ENCODE data around the gene ATP6V1D. TPM values are rescaled to one million over a fixed set of nuclear protein-coding genes. Genes with fewer than 3 reads are reported as not detected.
"Not testable (repeated sequence)": the region's sequence is repeated elsewhere in the genome, so short reads cannot be mapped to it uniquely, and the experiment has no call there.

Gene ATP6V1D
- polyA plus RNA-seq (2013) = 72.4 and 72.8 TPM in 2 replicates

- peak within 1 kb of the TSS; percentile 75 for H4K8ac ChIP-seq (ENCODE audit: low read depth, low read length)
- H3K9me3 ChIP-seq (ENCODE audit: insufficient read depth, low read depth, low read length) = no peaks in the 10 kb centered on the region
- peak within 1 kb of the TSS; percentile 63 for H3K23ac ChIP-seq (ENCODE audit: low read length)
- H3K4me3 ChIP-seq (ENCODE audit: low read depth, low read length) = peak within 1 kb of the TSS; percentile 92
- peak within 1 kb of the TSS; percentile 67 for H3K14ac ChIP-seq (ENCODE audit: low read length)
- peak within 1 kb of the TSS; percentile 40 for H4K91ac ChIP-seq (ENCODE audit: low read depth, low read length)
- peak within 1 kb of the TSS; percentile 70 for H2BK5ac ChIP-seq (ENCODE audit: low read depth, low read length, poor library complexity)
- H3K27ac ChIP-seq (ENCODE audit: low read depth, low read length) = peak within 1 kb of the TSS; percentile 85
- WGBS (ENCODE audit: extremely low coverage, insufficient coverage, insufficient read length) = no CpG with 5 or more reads among the region's 47 CpGs
- H3K4me2 ChIP-seq (ENCODE audit: low read length) = peak within 1 kb of the TSS; percentile 99
- H2BK120ac ChIP-seq (ENCODE audit: insufficient read depth, low read length, poor library complexity) = peak within 1 kb of the TSS; percentile 48
- H4K12ac ChIP-seq (ENCODE audit: low read depth, low read length) = peak within 1 kb of the TSS; percentile 23
- peak within 1 kb of the TSS; percentile 85 for H3K4ac ChIP-seq (ENCODE audit: low read depth, low read length)
- H2BK12ac ChIP-seq (ENCODE audit: low read length) = no peak within 1 kb of the TSS
- peak within 1 kb of the TSS; percentile 68 for H2AFZ ChIP-seq (ENCODE audit: insufficient read depth, low read length, poor library complexity)
- peak within 1 kb of the TSS; percentile 93 for H3K9ac ChIP-seq (ENCODE audit: low read length)
- H3K4me1 ChIP-seq (ENCODE audit: control insufficient read depth in 1 of 2, insufficient read depth in 2 of 2, low read length in 2 of 2) = peaks cover 0 to 6% of the 10 kb centered on the region in 2 experiments
- H2AK5ac ChIP-seq (ENCODE audit: low read length) = peak within 1 kb of the TSS; percentile 19
- no peaks in the 10 kb centered on the region for H3K36me3 ChIP-seq (ENCODE audit: control insufficient read depth in 1 of 2, insufficient read depth in 2 of 2, low read length in 2 of 2)
- DNase-seq = peak; percentile 99 to 100
- H3K79me1 ChIP-seq (ENCODE audit: low read length) = peaks cover 10% of the 10 kb centered on the region
- peak within 1 kb of the TSS; percentile 21 for H3K18ac ChIP-seq (ENCODE audit: low read length)
- H3K79me2 ChIP-seq (ENCODE audit: control insufficient read depth, insufficient read depth, low read length, poor library complexity) = peaks cover 14% of the 10 kb centered on the region
- no peaks in the 10 kb centered on the region for H3K27me3 ChIP-seq (ENCODE audit: insufficient read depth, low read length)
Measured at GRCh38 chr14:67359775-67360469, at the start of gene ATP6V1D, which contains the start of gene EIF2S1. Gene ATP6V1D (minus strand): TSS chr14:67359804. CDS start chr14:67359698, 106 bp downstream. Gene EIF2S1 (plus strand): TSS chr14:67360328. CDS start chr14:67364768, 4,440 bp downstream.

GRCh38 chr14:67408122-67408801, 48.7 kb upstream of the ATP6V1D start:
- not testable (repeated sequence) for H3K27me3 ChIP-seq (ENCODE audit: insufficient read depth, low read length); DNase-seq; H3K79me2 ChIP-seq (ENCODE audit: control insufficient read depth, insufficient read depth, low read length, poor library complexity); H3K36me3 ChIP-seq (ENCODE audit: control insufficient read depth in 1 of 2, insufficient read depth in 2 of 2, low read length in 2 of 2); H3K4me3 ChIP-seq (ENCODE audit: low read depth, low read length); H4K8ac ChIP-seq (ENCODE audit: low read depth, low read length); H3K9me3 ChIP-seq (ENCODE audit: insufficient read depth, low read depth, low read length); H3K79me1 ChIP-seq (ENCODE audit: low read length); H2AK5ac ChIP-seq (ENCODE audit: low read length); H3K9ac ChIP-seq (ENCODE audit: low read length); H2AFZ ChIP-seq (ENCODE audit: insufficient read depth, low read length, poor library complexity); H2BK120ac ChIP-seq (ENCODE audit: insufficient read depth, low read length, poor library complexity); H3K14ac ChIP-seq (ENCODE audit: low read length); H4K12ac ChIP-seq (ENCODE audit: low read depth, low read length); H3K23ac ChIP-seq (ENCODE audit: low read length); H2BK5ac ChIP-seq (ENCODE audit: low read depth, low read length, poor library complexity); H2BK12ac ChIP-seq (ENCODE audit: low read length); H3K4ac ChIP-seq (ENCODE audit: low read depth, low read length); H3K27ac ChIP-seq (ENCODE audit: low read depth, low read length); H3K18ac ChIP-seq (ENCODE audit: low read length); H3K4me2 ChIP-seq (ENCODE audit: low read length); H4K91ac ChIP-seq (ENCODE audit: low read depth, low read length)
- WGBS (ENCODE audit: extremely low coverage, insufficient coverage, insufficient read length) = 100% methylated on average over 1 of the region's 7 CpGs
- peaks cover 11 to 18% of the 10 kb centered on the region in 2 experiments for H3K4me1 ChIP-seq (ENCODE audit: control insufficient read depth in 1 of 2, insufficient read depth in 2 of 2, low read length in 2 of 2)

- no peak overlapping the region for H2AK5ac ChIP-seq (ENCODE audit: low read length)
- H3K9me3 ChIP-seq (ENCODE audit: insufficient read depth, low read depth, low read length) = no peaks in the 10 kb centered on the region
- no peak overlapping the region for H3K4ac ChIP-seq (ENCODE audit: low read depth, low read length)
- no peak overlapping the region for H3K4me3 ChIP-seq (ENCODE audit: low read depth, low read length)
- H3K79me2 ChIP-seq (ENCODE audit: control insufficient read depth, insufficient read depth, low read length, poor library complexity) = no peaks in the 10 kb centered on the region
- no peak overlapping the region for H4K8ac ChIP-seq (ENCODE audit: low read depth, low read length)
- no peak overlapping the region for H2BK5ac ChIP-seq (ENCODE audit: low read depth, low read length, poor library complexity)
- H3K4me1 ChIP-seq (ENCODE audit: control insufficient read depth in 1 of 2, insufficient read depth in 2 of 2, low read length in 2 of 2) = peaks cover 0 to 6% of the 10 kb centered on the region in 2 experiments
- H2BK12ac ChIP-seq (ENCODE audit: low read length) = no peak overlapping the region
- no peak overlapping the region for H3K23ac ChIP-seq (ENCODE audit: low read length)
- H2BK120ac ChIP-seq (ENCODE audit: insufficient read depth, low read length, poor library complexity) = no peak overlapping the region
- no peaks in the 10 kb centered on the region for H3K36me3 ChIP-seq (ENCODE audit: control insufficient read depth in 1 of 2, insufficient read depth in 2 of 2, low read length in 2 of 2)
- H3K18ac ChIP-seq (ENCODE audit: low read length) = no peak overlapping the region
- H4K91ac ChIP-seq (ENCODE audit: low read depth, low read length) = no peak overlapping the region
- H4K12ac ChIP-seq (ENCODE audit: low read depth, low read length) = no peak overlapping the region
- H3K4me2 ChIP-seq (ENCODE audit: low read length) = no peak overlapping the region
- no peak overlapping the region for H3K9ac ChIP-seq (ENCODE audit: low read length)
- H3K79me1 ChIP-seq (ENCODE audit: low read length) = no peaks in the 10 kb centered on the region
- no CpG with 5 or more reads among the region's 5 CpGs for WGBS (ENCODE audit: extremely low coverage, insufficient coverage, insufficient read length)
- H3K14ac ChIP-seq (ENCODE audit: low read length) = no peak overlapping the region
- H3K27ac ChIP-seq (ENCODE audit: low read depth, low read length) = no peak overlapping the region
- DNase-seq = no peak
- H2AFZ ChIP-seq (ENCODE audit: insufficient read depth, low read length, poor library complexity) = no peak overlapping the region
- H3K27me3 ChIP-seq (ENCODE audit: insufficient read depth, low read length) = no peaks in the 10 kb centered on the region
Measured at GRCh38 chr14:67405771-67406170, 46.2 kb upstream of the ATP6V1D start.

- no peak overlapping the region for H2BK5ac ChIP-seq (ENCODE audit: low read depth, low read length, poor library complexity)
- H3K36me3 ChIP-seq (ENCODE audit: control insufficient read depth in 1 of 2, insufficient read depth in 2 of 2, low read length in 2 of 2) = no peaks in the 10 kb centered on the region
- H3K14ac ChIP-seq (ENCODE audit: low read length) = no peak overlapping the region
- H3K79me1 ChIP-seq (ENCODE audit: low read length) = no peaks in the 10 kb centered on the region
- H3K27ac ChIP-seq (ENCODE audit: low read depth, low read length) = no peak overlapping the region
- H3K4me3 ChIP-seq (ENCODE audit: low read depth, low read length) = no peak overlapping the region
- no peaks in the 10 kb centered on the region for H3K27me3 ChIP-seq (ENCODE audit: insufficient read depth, low read length)
- no peak overlapping the region for H3K4ac ChIP-seq (ENCODE audit: low read depth, low read length)
- DNase-seq = no peak
- H3K18ac ChIP-seq (ENCODE audit: low read length) = no peak overlapping the region
- peaks cover 3% of the 10 kb centered on the region for H3K9me3 ChIP-seq (ENCODE audit: insufficient read depth, low read depth, low read length)
- H2AK5ac ChIP-seq (ENCODE audit: low read length) = no peak overlapping the region
- peaks cover 4 to 7% of the 10 kb centered on the region in 2 experiments for H3K4me1 ChIP-seq (ENCODE audit: control insufficient read depth in 1 of 2, insufficient read depth in 2 of 2, low read length in 2 of 2)
- no peak overlapping the region for H4K12ac ChIP-seq (ENCODE audit: low read depth, low read length)
- H4K91ac ChIP-seq (ENCODE audit: low read depth, low read length) = no peak overlapping the region
- no peak overlapping the region for H2BK120ac ChIP-seq (ENCODE audit: insufficient read depth, low read length, poor library complexity)
- H4K8ac ChIP-seq (ENCODE audit: low read depth, low read length) = no peak overlapping the region
- no peak overlapping the region for H3K9ac ChIP-seq (ENCODE audit: low read length)
- H2AFZ ChIP-seq (ENCODE audit: insufficient read depth, low read length, poor library complexity) = no peak overlapping the region
- H2BK12ac ChIP-seq (ENCODE audit: low read length) = no peak overlapping the region
- no peak overlapping the region for H3K4me2 ChIP-seq (ENCODE audit: low read length)
- no peaks in the 10 kb centered on the region for H3K79me2 ChIP-seq (ENCODE audit: control insufficient read depth, insufficient read depth, low read length, poor library complexity)
- WGBS (ENCODE audit: extremely low coverage, insufficient coverage, insufficient read length) = no CpG with 5 or more reads among the region's 4 CpGs
- H3K23ac ChIP-seq (ENCODE audit: low read length) = no peak overlapping the region
Measured at GRCh38 chr14:67400434-67400833, 40.8 kb upstream of the ATP6V1D start.

Measured in trophoblast cell (in vitro differentiated cells and primary cell).